ENCODE results near the gene NHS.

Gene NHS

GRCh38 chrX:17595456-17596035 lies 220.5 kb downstream of the NHS start:
- no peak for DNase-seq

- no peak for DNase-seq
These were observed 221.1 kb downstream of the NHS start for GRCh38 chrX:17596061-17596460.

- no peak for DNase-seq
These were observed 221.7 kb downstream of the NHS start for GRCh38 chrX:17596546-17597205.

- no peak for DNase-seq
These were observed 222.3 kb downstream of the NHS start for GRCh38 chrX:17597327-17597726.

DNA sequence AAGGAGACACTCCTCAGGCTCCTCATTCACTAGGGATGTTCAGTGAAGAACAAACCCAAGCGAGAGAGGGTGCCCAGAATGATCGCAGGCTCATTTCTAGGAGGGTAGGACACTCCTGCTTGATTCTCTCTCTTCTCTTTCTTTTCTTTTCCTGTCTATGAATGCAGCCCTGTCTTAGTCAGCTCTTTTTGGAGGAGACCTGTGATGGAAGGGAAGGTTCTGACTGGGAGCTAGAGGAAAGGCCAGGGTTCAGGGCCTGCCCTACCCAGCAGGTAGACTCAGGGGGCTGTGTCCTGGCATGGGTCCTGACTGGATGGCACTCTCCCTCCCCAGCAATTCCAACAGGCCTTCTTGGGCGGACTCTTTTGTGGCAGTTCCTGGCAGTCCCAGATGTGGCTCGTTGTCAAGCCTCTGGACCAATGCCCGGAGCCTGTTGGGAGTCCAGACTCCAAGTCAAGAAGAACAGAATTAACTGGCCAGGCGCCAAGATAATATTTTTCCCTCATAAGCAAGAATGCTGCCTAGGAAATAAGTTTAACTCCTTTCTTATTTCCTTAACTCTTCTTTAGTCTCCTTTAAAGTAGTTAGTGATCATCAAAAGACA lies 222.9 kb downstream of the NHS start:
- no peak for DNase-seq

GRCh38 chrX:17601441-17602200 lies 226.6 kb downstream of the NHS start:
- no peak for DNase-seq

- no peak for DNase-seq
These were observed 227.2 kb downstream of the NHS start for GRCh38 chrX:17602245-17602644.

DNA sequence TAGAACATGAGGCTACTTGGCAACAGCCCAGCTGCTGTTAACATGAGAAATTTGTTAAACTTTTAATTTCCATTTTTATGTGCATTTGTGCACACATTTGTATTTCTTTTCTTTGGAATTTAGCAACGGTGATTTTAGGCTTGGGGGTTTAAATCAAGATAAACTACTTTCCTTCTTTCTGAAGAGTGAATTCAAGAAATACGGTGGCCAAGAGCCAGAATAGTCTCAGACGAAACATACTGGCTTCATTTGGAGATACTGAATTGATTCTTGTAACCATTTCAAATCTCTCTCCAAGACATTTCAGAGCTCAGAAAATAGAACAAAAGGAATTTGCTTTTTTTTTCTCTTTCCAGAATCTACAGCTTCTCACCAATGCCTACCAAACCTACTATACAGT lies 228.2 kb downstream of the NHS start:
- DNase-seq: no peak

GRCh38 chrX:17605676-17606075 lies 230.7 kb downstream of the NHS start:
- DNase-seq: no peak

- no peak for DNase-seq
These were observed 231.2 kb downstream of the NHS start for GRCh38 chrX:17606231-17606630.

DNA sequence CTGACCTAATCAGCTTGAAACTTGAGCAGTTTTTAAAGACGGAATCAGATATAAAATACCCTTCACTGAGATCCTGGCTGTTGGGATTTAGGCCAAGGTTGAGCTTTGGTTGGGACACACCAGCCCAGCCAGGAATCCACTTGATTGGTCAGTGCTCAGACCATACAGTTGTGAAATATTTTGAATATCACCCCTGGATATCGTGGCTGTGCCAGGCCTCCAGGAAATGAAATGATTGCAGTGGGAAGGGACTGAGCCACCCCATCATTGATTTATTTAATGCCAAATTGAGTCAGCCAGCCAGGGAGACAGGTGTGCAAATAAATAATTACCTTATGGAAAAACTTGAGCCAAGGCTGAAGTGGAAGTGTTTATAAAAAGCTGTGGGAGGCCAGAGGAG lies 233.9 kb downstream of the NHS start:
- DNase-seq: no peak

DNA sequence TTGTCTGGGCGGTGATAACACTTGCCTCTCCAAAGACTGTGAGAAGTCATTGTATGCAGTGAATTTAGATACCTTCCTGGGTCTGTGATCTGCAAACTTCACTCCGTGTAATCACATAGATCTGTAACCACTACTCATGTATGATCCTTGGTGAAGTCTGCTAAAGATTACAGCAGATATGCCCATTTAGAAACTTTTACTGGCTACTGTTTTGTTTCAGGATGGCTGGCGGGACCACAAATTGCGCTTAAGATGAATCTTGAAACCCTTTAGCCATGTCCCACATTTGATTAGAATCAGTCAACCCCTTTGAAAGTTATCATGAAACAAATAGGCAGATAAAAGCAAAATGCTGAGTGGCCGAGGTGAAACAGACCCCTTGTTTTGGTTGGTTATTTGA lies 235.8 kb downstream of the NHS start:
- DNase-seq: no peak

DNA sequence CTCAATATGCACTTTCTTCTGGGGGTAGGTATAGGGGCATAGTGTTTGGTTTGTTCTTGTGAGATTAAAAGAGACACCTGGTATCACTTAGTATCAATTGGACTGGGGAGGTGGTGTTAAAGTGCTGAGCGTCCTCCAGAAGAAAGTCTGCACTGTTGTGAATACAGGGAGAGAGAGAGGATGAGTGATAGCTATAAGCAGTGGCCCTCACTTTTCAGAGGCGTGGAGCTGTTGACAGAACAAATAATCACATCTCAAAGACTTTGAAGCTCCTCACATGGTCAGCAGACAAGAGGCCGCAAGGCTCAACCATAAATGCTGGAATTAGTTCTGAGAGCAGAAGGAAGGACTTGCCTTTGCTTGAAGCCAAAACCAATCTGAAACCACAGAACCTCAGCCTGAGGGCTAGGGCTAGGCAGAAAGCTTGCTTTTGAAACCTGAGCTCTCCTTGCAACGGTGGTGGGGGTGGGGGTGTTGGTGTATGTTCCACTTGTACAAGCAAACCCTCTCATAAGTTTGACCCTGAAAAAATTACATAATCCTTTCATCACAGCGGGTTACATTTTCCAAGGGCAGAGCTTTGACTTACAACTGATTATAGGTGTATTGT lies 239.1 kb downstream of the NHS start:
- DNase-seq: no peak

GRCh38 chrX:17616936-17617335 lies 241.9 kb downstream of the NHS start:
- DNase-seq: no peak

DNA sequence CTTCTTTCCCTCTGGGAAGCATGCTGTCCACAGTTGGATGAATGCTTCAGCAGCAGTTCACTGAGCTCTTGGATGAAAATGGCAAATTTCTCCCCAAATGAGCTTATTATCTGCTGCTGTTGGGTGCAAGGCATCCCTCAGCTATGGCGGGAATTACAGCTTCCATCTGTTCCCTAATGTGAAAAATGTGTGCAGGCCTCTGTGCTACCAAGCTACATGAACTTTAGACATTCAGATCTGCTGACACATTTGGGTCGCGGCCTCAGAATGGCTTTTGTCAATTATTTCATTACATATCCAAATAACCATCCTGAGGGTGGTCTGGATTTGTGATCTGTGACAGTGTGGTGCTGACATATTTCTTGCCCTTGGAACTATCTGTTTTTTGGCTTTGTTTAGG lies 242.8 kb downstream of the NHS start:
- DNase-seq: no peak

DNA sequence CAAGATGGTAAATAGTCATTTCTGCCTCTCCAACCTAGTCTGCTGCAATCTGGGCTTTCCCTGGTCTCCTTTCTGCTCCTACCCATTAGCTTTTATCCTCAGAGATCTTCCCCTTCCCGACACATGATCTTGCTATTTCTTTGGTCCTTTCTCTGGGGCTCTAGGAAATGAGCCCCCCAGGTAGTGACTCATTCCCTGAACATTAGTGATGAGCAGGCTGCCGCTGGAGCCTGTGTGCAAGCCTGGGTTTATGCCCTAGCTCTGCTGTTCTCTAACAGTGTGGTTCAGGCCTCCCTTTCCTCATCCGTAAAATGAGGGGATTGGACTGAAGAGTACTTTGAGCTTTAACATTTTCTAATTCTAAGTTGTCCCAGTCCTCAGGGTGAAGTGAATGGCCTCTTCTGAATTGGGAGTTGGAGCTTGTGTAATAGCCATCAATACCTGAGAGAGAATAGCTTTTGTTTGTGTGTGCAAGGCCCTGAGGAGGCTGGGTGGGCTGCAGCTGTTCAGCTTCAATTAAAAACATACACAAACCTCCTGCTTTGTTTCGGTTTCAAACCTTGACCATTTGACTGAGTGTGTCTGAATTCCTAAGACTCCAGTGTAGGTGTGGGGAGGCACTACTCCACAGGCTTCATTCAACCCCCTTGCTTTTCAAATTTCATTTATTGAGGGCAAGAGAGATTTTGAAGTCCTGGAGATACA lies 246.7 kb downstream of the NHS start:
- no peak for DNase-seq

- no peak for DNase-seq
These were observed 247.3 kb downstream of the NHS start for GRCh38 chrX:17622331-17622730.

DNA sequence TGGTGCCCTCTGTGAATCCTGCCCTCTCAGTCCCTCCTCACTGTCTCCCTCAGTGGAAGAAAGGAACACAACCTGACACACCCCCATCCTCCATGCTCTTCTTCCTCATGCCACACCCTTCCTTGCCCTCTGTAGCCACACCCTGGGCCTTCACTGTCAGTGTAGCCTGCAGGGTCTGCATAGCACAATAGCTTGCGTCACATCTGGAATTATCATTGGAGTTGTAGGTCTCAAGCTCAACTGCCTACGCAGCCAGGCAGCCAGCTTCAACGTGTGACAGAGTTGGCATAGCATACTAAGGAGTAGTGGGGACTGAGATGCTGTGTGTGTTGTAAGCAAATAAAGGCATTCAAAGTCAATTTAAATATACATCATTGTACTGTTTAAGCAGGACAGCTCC lies 248.8 kb downstream of the NHS start:
- DNase-seq: no peak

GRCh38 chrX:17627026-17627425 lies 252.0 kb downstream of the NHS start:
- DNase-seq: no peak

- DNase-seq: no peak
These were observed 254.0 kb downstream of the NHS start for GRCh38 chrX:17628976-17629375.

- DNase-seq: no peak
These were observed 254.5 kb downstream of the NHS start for GRCh38 chrX:17629519-17629918.

GRCh38 chrX:17631647-17632046 lies 256.6 kb downstream of the NHS start:
- DNase-seq: no peak

- DNase-seq: no peak
These were observed 257.9 kb downstream of the NHS start for GRCh38 chrX:17632942-17633341.

Data from GOT3 (cell line).